PC-3 (cell line): Measurements from ENCODE around the gene TMEM117. TPM values are rescaled to one million over a fixed set of nuclear protein-coding genes. Genes with fewer than 3 reads are reported as not detected.

Experiments used
- ATAC-seq: fragments of 200-7000 bp; cut with Tn5 transposase; 2 replicates; pipeline ENCODE4 v1.9.1; 2020; ENCODE audit warnings: mild to moderate bottlenecking, moderate library complexity
- BruUV-seq: library from RNA; stranded (reverse); fragments of 400-500 nt; replicated peaks from 2 replicates; lab custom pipeline; 2021; lab: Mats Ljungman, UMichigan
- CTCF ChIA-PET: fragments of 300-600 bp; sonication (Branson Sonifier 250); formaldehyde crosslinking; loops from one replicate; lab custom pipeline; 2022; ENCODE audit warnings: antibody characterized with exemption; lab: Charles Lee
- POLR2A ChIA-PET: fragments of 300-600 bp; sonication (Branson Sonifier 250); formaldehyde crosslinking; loops from one replicate; lab custom pipeline; 2022; ENCODE audit warnings: antibody characterized with exemption; ENCODE audit not compliant: unreplicated experiment; lab: Charles Lee
- DNase-seq: peaks from one replicate; pipeline ENCODE4 v3.0.0-alpha.2; 2015
- H2AFZ ChIP-seq: fragments of 300-600 bp; sonication (generic); 2 replicates; pipeline ENCODE4 v1.6.0; 2016; ENCODE audit warnings: antibody characterized with exemption, low read length
- H3F3A ChIP-seq: fragments of 300-600 bp; sonication (generic); one replicate; pipeline ENCODE4 v1.6.0; 2017; ENCODE audit warnings: antibody characterized with exemption, low read length, control low read depth, mild to moderate bottlenecking; ENCODE audit not compliant: unreplicated experiment
- H3K27ac ChIP-seq: fragments of 300-600 bp; sonication (generic); 2 replicates; pipeline ENCODE4 v1.5.1; 2016; ENCODE audit warnings: mild to moderate bottlenecking, low read length
- H3K27me3 ChIP-seq: fragments of 300-600 bp; sonication (generic); 2 replicates; pipeline ENCODE4 v1.6.1; 2016; ENCODE audit warnings: low read length, mixed read lengths
- H3K36me3 ChIP-seq: fragments of 300-600 bp; sonication (generic); 2 replicates; pipeline ENCODE4 v1.6.1; 2016; ENCODE audit warnings: low read depth, mixed run types, low read length, mixed read lengths
- H3K4me1 ChIP-seq: fragments of 300-600 bp; sonication (generic); 2 replicates; pipeline ENCODE4 v1.5.1; 2016; ENCODE audit warnings: low read length; ENCODE audit not compliant: insufficient read depth
- H3K4me2 ChIP-seq: fragments of 300-600 bp; sonication (generic); 2 replicates; pipeline ENCODE4 v1.6.0; 2016; ENCODE audit warnings: low read length
- H3K4me3 ChIP-seq: fragments of 300-600 bp; sonication (generic); 2 replicates; pipeline ENCODE4 v1.5.1; 2016; ENCODE audit warnings: mild to moderate bottlenecking, low read length, mixed read lengths
- H3K79me2 ChIP-seq: fragments of 300-600 bp; sonication (generic); 2 replicates; pipeline ENCODE4 v1.6.1; 2017; ENCODE audit warnings: low read length, mixed read lengths
- H3K9ac ChIP-seq: fragments of 300-600 bp; sonication (generic); 2 replicates; pipeline ENCODE4 v1.6.0; 2016; ENCODE audit warnings: mild to moderate bottlenecking, low read length
- H3K9me2 ChIP-seq: fragments of 300-600 bp; sonication (generic); replicated peaks from 2 replicates; pipeline ENCODE4 v1.6.1; 2016; ENCODE audit warnings: mixed run types, low read length, mixed read lengths
- H3K9me3 ChIP-seq: fragments of 300-600 bp; sonication (generic); 2 replicates; pipeline ENCODE4 v1.6.1; 2016; ENCODE audit warnings: low read length, mixed read lengths
- H4K20me1 ChIP-seq: fragments of 300-600 bp; sonication (generic); 2 replicates; pipeline ENCODE4 v1.6.1; 2016; ENCODE audit warnings: low read length, mixed read lengths
- EZH2 ChIP-seq: fragments of 300-600 bp; sonication (generic); IDR thresholded peaks from one replicate; pipeline ENCODE4 v1.6.1; 2017; ENCODE audit warnings: antibody characterized with exemption, mild to moderate bottlenecking, low read length; ENCODE audit not compliant: unreplicated experiment
- EZH2phosphoT487 ChIP-seq: fragments of 300-600 bp; sonication (generic); IDR thresholded peaks from 2 replicates; pipeline ENCODE4 v1.6.1; 2018; ENCODE audit warnings: mild to moderate bottlenecking, antibody characterized with exemption, low read length, borderline replicate concordance
- intact Hi-C: fragments of 100-400 bp; cut with micrococcal nuclease; formaldehyde crosslinking; loops from 2 replicates; pipeline ENCODE4 v1.9.0; 2023
- total RNA-seq: library from RNA; depleted of rRNA; stranded (reverse); fragments of >200 nt; gene quantifications from 2 replicates; pipeline ENCODE4 v1.2.3, GENCODE V29; 2014
- TF ChIP-seq, protein P1 (sequence below): fragments of 300-600 bp; sonication (generic); conservative IDR thresholded peaks from 2 replicates; pipeline ENCODE4 v1.5.1; 2017; ENCODE audit warnings: antibody characterized with exemption, low read depth, mild to moderate bottlenecking, low read length

TMEM117 gene
- total RNA-seq, 1 experiment from 2014 or later: 9.0 TPM

DNA sequence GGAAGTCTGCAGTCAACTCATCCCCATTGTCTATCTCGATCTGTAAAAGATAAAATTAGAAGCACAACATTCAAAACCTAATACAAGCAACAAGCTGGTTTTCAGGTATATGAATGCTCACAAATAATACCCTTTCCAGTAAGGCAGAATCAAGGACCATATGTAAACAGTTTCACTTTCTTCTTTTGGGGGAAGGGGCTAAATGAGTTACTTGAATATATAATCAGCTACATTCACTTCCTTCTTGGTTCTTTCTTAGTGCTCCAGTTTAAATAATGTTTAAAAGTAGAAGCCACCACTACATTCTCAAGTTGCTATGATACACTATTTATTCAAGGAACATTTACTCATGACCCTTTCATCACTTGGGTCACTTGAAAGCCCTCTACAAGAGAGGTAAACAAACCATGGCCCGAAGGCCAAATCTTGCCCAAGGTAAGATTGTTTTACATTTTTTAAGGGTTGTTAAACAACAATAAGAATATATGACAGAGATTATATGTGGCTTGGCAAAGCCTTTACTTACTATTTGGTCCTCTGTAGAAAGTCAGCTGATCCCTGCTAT, 40.1 kb upstream of the TMEM117 start:
- peak overlapping the region; percentile 62 for H3K4me2 ChIP-seq
- H4K20me1 ChIP-seq: no peaks in the 10 kb centered on the region
- no peak overlapping the region for H2AFZ ChIP-seq
- TF ChIP-seq EZH2phosphoT487: no peak
- TF ChIP-seq EZH2: no peak
- TF ChIP-seq, protein P1, sequence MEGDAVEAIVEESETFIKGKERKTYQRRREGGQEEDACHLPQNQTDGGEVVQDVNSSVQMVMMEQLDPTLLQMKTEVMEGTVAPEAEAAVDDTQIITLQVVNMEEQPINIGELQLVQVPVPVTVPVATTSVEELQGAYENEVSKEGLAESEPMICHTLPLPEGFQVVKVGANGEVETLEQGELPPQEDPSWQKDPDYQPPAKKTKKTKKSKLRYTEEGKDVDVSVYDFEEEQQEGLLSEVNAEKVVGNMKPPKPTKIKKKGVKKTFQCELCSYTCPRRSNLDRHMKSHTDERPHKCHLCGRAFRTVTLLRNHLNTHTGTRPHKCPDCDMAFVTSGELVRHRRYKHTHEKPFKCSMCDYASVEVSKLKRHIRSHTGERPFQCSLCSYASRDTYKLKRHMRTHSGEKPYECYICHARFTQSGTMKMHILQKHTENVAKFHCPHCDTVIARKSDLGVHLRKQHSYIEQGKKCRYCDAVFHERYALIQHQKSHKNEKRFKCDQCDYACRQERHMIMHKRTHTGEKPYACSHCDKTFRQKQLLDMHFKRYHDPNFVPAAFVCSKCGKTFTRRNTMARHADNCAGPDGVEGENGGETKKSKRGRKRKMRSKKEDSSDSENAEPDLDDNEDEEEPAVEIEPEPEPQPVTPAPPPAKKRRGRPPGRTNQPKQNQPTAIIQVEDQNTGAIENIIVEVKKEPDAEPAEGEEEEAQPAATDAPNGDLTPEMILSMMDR: no peak
- ATAC-seq: peak; percentile 67
- no peaks in the 10 kb centered on the region for H3K27me3 ChIP-seq
- no TSS peak for BruUV-seq
- peak overlapping the region; percentile 39 for H3K9ac ChIP-seq
- peaks cover under 1% of the 10 kb centered on the region; the same call in 1 of the 2 replicates for H3K79me2 ChIP-seq
- peaks cover 50% of the 10 kb centered on the region for H3K4me1 ChIP-seq
- peaks cover 40% of the 10 kb centered on the region for H3K36me3 ChIP-seq
- ChIA-PET CTCF (interaction anchor here (0.6 kb wide), 1 partner anchor 29 kb away, joined by 3 read pairs; no protein-coding TSS in a partner anchor), POLR2A (interaction anchor here (0.6 kb wide), 1 partner anchor 32 kb away, joined by 3 read pairs; no protein-coding TSS in a partner anchor)
- H3F3A ChIP-seq: peaks cover 20% of the 10 kb centered on the region
- peak overlapping the region; percentile 8; the same call in 1 of the 2 replicates for H3K4me3 ChIP-seq
- peak overlapping the region; percentile 86 for H3K27ac ChIP-seq
- H3K9me3 ChIP-seq: no peaks in the 10 kb centered on the region
- intact Hi-C loops: loop anchor here (1.0 to 5.0 kb wide), 3 partner anchors 8 to 87 kb away; partner anchors contain the start of gene TMEM117
- peak; percentile 97 for DNase-seq
- H3K9me2 ChIP-seq: no peaks in the 10 kb centered on the region

DNA sequence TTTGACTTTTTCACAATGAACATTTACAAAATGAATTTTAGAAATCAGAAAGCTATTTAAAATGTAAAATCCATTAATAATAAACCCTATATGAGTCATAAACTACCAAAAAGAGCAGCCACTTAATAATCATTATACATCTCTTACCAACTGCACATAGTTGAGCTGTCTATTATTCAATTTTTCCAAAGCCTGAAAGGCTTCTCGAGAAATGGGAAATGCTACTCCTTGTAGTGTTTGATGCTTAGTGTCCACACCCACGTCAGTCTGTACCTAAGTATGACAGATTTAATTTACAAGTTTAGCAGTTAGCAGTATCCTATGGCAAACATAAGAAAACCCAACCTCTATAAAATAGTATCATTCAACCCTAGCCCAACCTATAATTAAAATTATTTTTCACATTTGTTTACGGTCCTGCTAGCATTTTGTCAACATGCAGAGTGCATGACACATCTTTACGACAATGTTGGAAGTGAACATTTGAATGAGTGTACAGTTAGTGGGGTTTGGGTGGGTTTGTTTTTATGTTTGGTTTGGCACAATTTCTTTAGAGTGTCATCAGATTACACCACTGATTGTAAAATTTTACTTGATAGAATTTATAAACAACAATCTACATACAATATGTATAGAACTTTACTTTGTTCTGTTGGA, 38.2 kb upstream of the TMEM117 start:
- Histone ChIP-seq H3K79me2 (peaks cover 14% of the 10 kb centered on the region), H3K9me2 (no peaks in the 10 kb centered on the region), H3K9ac (peak overlapping the region; percentile 47), H3F3A (peaks cover 20% of the 10 kb centered on the region), H4K20me1 (no peaks in the 10 kb centered on the region), H3K4me2 (peak overlapping the region; percentile 71), H2AFZ (no peak overlapping the region), H3K4me3 (peak overlapping the region; percentile 32; the same call in 1 of the 2 replicates), H3K27me3 (no peaks in the 10 kb centered on the region), H3K27ac (peak overlapping the region; percentile 75), H3K4me1 (peaks cover 50% of the 10 kb centered on the region), H3K9me3 (no peaks in the 10 kb centered on the region), H3K36me3 (peaks cover 48% of the 10 kb centered on the region)
- ATAC-seq (peak; percentile 61), DNase-seq (peak; percentile 81)
- CTCF ChIA-PET: interaction anchor here (0.7 kb wide), 1 partner anchor 8 kb away, joined by 4 read pairs; the partner anchor contains the start of gene TWF1
- BruUV-seq: no TSS peak
- POLR2A ChIA-PET: interaction anchor here (1.1 kb wide), 1 partner anchor 8 kb away, joined by 7 read pairs; the partner anchor contains the start of gene TWF1
- TF ChIP-seq, protein P1: no peak
- TF ChIP-seq EZH2 (no peak), EZH2phosphoT487 (no peak)
- intact Hi-C loops: loop anchor here (5.0 kb wide), 2 partner anchors 40 to 85 kb away; partner anchors contain the start of gene TMEM117
